GM10266 (cell line): ENCODE results near the gene PPP1R9B.

Experiments
- DNase-seq: peaks from one replicate; pipeline ENCODE4 v3.0.0; 2012; ENCODE audit errors: extremely low spot score
- TF ChIP-seq, protein P1 (sequence below): IDR thresholded peaks from 2 replicates; pipeline ENCODE4 v1.5.1; 2012; ENCODE audit warnings: mild to moderate bottlenecking, low read depth; ENCODE audit not compliant: control insufficient read depth, insufficient read depth; ENCODE audit errors: missing control alignments

Gene PPP1R9B

DNA sequence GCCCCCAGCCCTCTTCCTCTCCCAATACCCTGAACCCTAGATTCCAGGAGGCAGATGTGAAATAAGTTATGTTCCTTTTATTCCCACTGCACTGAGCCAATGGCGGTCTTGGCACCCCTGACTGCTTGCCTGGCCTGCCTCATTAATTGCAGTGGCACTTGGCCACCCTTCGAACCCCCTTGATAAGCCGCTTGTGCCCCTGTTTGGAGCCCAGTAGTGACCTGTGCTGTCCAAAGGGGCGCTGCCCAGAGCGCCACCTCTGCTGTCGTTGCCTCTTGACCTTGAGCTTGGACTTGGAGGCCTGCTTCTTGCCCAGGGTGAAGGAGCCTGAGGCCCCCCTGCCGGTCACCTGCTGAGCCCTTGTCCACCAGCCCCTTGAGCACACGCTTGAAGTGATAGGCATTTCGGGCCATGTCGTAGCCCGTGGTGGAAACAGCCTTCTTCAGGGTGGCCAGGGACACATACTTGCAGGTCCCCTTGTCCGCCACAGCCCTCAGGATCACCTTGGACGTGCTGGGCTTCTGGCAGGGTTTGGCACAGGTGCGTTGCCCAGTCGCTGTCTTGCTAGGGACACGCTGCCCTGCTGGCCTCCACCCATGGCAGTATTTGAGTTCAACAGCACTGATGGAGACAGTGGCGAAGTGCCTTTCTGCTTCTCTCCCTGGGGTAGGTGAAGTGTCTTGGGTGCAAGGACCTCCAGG, 21.0 kb upstream of the PPP1R9B start:
- no peak for DNase-seq
- TF ChIP-seq, protein P1, sequence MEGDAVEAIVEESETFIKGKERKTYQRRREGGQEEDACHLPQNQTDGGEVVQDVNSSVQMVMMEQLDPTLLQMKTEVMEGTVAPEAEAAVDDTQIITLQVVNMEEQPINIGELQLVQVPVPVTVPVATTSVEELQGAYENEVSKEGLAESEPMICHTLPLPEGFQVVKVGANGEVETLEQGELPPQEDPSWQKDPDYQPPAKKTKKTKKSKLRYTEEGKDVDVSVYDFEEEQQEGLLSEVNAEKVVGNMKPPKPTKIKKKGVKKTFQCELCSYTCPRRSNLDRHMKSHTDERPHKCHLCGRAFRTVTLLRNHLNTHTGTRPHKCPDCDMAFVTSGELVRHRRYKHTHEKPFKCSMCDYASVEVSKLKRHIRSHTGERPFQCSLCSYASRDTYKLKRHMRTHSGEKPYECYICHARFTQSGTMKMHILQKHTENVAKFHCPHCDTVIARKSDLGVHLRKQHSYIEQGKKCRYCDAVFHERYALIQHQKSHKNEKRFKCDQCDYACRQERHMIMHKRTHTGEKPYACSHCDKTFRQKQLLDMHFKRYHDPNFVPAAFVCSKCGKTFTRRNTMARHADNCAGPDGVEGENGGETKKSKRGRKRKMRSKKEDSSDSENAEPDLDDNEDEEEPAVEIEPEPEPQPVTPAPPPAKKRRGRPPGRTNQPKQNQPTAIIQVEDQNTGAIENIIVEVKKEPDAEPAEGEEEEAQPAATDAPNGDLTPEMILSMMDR = no peak

- DNase-seq = peak; percentile 62
- TF ChIP-seq, protein P1 = no peak
Measured at GRCh38 chr17:50170662-50171370, 20.3 kb upstream of the PPP1R9B start.

DNA sequence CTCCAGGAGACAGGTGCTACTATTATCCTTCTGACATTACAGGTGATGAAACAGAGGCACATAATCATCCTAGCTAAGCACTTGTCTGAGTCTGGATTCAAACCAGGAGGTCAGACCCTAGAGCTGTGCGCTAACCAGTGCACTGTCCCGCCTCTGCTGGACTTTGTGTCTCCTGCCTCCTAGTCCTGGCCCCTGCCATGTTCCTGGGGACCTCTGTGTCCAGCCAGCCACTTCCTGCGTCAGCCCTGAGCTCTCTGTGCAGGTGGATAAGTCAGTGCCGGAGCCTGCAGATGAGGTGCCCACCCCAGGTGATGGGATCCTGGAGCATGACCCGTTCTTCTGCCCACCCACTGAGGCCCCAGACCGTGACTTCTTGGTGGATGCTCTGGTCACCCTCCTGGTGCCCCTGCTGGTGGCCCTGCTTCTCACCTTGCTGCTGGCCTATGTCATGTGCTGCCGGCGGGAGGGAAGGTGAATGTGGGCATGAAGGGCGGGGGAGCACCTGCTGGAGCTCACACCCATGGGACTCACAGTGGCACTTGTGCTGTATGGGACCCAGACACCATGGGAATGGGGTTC, 19.5 kb upstream of the PPP1R9B start:
- no peak for DNase-seq
- TF ChIP-seq, protein P1 = no peak

DNA sequence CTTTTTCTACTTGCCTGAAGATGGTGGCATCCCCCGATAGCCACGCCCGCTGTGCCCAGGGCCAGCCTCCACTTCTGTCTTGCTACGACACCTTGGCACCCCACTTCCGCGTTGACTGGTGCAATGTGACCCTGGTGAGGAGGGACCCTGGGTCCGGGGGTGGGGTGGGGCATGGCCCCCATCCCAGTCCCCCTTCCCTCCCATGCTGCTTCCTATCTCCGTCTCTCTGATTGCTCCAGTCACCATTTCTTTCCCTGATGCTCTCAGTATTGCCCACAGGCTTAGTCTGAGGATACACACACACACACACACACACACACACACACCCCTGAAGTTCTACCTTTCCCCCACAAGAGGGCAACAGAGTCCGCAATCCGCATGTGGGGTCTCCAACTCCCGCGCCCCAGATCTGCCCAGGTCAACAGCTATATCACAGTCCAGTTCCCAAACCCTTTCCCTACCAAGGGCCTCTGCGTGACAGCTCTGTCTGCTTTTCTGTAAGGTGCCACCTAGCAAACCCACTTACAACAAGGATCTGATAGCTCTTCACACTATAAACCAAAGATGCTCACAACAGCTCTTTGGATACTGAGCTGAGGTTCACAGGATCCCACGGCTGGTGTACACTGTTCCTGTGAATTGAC, 18.8 kb upstream of the PPP1R9B start:
- TF ChIP-seq, protein P1 = peak; percentile 83
- DNase-seq = peak; percentile 77

DNA sequence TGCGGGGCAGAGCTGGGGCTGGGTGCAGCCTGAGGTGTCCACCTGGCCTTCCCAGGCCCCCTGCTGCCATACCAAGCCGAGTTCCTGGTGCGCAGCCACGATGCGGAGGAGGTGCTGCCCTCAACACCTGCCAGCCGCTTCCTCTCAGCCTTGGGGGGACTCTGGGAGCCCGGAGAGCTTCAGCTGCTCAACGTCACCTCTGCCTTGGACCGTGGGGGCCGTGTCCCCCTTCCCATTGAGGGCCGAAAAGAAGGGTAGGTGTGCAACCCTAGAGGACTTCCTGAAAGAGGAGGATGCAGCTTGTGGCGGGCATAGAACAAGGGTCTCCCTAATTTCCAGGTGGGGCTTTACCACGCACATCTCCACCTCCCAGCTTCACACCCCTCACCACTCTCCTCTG, 17.8 kb upstream of the PPP1R9B start:
- no peak for DNase-seq
- TF ChIP-seq, protein P1 = no peak

GRCh38 chr17:50167371-50167770, 16.9 kb upstream of the PPP1R9B start:
- TF ChIP-seq, protein P1 = no peak
- DNase-seq = no peak
